IMR-90 (cell line): ENCODE results near the gene UNC13A. TPM values are rescaled to one million over a fixed set of nuclear protein-coding genes. Genes with fewer than 3 reads are reported as not detected.

Experiments
- ATAC-seq: fragments of 200-7000 bp; cut with Tn5 transposase; 2 replicates; pipeline ENCODE4 v1.9.1; 2020; ENCODE audit warnings: low read depth, mild to moderate bottlenecking, moderate library complexity
- BruUV-seq: library from RNA; stranded (reverse); fragments of 400-500 nt; replicated peaks from 2 replicates; lab custom pipeline; 2021; lab: Mats Ljungman, UMichigan
- CTCF ChIA-PET: fragments of 300-600 bp; formaldehyde crosslinking; extraction: SDS; loops from one replicate; lab custom pipeline; 2021; ENCODE audit warnings: antibody characterized with exemption; lab: Yijun Ruan, JAX
- POLR2A ChIA-PET: fragments of 300-600 bp; sonication (Branson Sonifier 250); formaldehyde crosslinking; loops from one replicate; lab custom pipeline; 2022; ENCODE audit warnings: antibody characterized with exemption; ENCODE audit not compliant: unreplicated experiment; lab: Charles Lee
- DNase-seq: peaks from one replicate; pipeline ENCODE4 v3.0.0; 2013
- H2AFZ ChIP-seq: replicated peaks from 2 replicates; pipeline ENCODE3; 2013; ENCODE audit warnings: low read length, mild to moderate bottlenecking; ENCODE audit not compliant: poor library complexity
- H2AK5ac ChIP-seq: 2 replicates; pipeline ENCODE4 v1.6.1; 2013; ENCODE audit warnings: low read depth, low read length, inconsistent platforms
- H2AK9ac ChIP-seq: replicated peaks from 2 replicates; pipeline ENCODE3; 2013; ENCODE audit warnings: mild to moderate bottlenecking, low read depth, low read length, moderate library complexity; ENCODE audit not compliant: poor library complexity
- H2BK120ac ChIP-seq: 2 replicates; pipeline ENCODE4 v1.6.1; 2013; ENCODE audit warnings: low read depth, low read length, inconsistent platforms
- H2BK15ac ChIP-seq: 3 replicates; pipeline ENCODE4 v1.6.1; 2013; ENCODE audit warnings: low read depth, low read length, inconsistent platforms
- H2BK20ac ChIP-seq: 2 replicates; pipeline ENCODE4 v1.6.1; 2013; ENCODE audit warnings: low read depth, mild to moderate bottlenecking, inconsistent platforms, low read length, moderate library complexity
- H2BK5ac ChIP-seq: 2 replicates; pipeline ENCODE4 v1.6.1; 2013; ENCODE audit warnings: mild to moderate bottlenecking, low read depth, low read length, inconsistent platforms; ENCODE audit not compliant: poor library complexity, severe bottlenecking
- H3K14ac ChIP-seq: replicated peaks from 2 replicates; pipeline ENCODE4 v1.6.1; 2013; ENCODE audit warnings: low read depth, low read length, inconsistent platforms
- H3K18ac ChIP-seq: 2 replicates; pipeline ENCODE4 v1.6.1; 2013; ENCODE audit warnings: low read depth, low read length, control low read depth
- H3K23ac ChIP-seq: 2 replicates; pipeline ENCODE4 v1.6.1; 2013; ENCODE audit warnings: low read depth, low read length, inconsistent platforms
- H3K27ac ChIP-seq: 2 replicates; pipeline ENCODE4 v1.5.1; 2013; ENCODE audit warnings: mild to moderate bottlenecking, control low read depth, low read length; ENCODE audit not compliant: insufficient read depth
- H3K27me3 ChIP-seq: 2 replicates; pipeline ENCODE4 v1.6.1; 2013; ENCODE audit warnings: low read length; ENCODE audit not compliant: control insufficient read depth, insufficient read depth
- H3K36me3 ChIP-seq: 2 replicates; pipeline ENCODE4 v1.6.1; 2013; ENCODE audit warnings: low read length, mixed read lengths; ENCODE audit not compliant: control insufficient read depth, insufficient read depth
- H3K4ac ChIP-seq: 2 replicates; pipeline ENCODE4 v1.6.1; 2013; ENCODE audit warnings: low read depth, low read length, inconsistent platforms
- H3K4me1 ChIP-seq: 2 replicates; pipeline ENCODE4 v1.6.1; 2013; ENCODE audit warnings: low read length, mixed read lengths; ENCODE audit not compliant: control insufficient read depth, insufficient read depth
- H3K4me2 ChIP-seq: 2 replicates; pipeline ENCODE4 v1.6.1; 2013; ENCODE audit warnings: low read depth, mild to moderate bottlenecking, control low read depth, low read length, moderate library complexity
- H3K4me3 ChIP-seq: 2 replicates; pipeline ENCODE4 v1.5.1; 2013; ENCODE audit warnings: low read depth, mild to moderate bottlenecking, control low read depth, low read length, moderate library complexity; ENCODE audit not compliant: insufficient read depth
- H3K56ac ChIP-seq: 2 replicates; pipeline ENCODE4 v1.6.1; 2013; ENCODE audit warnings: low read length, inconsistent platforms; ENCODE audit not compliant: insufficient read depth; ENCODE audit errors: extremely low read depth
- H3K79me1 ChIP-seq, 2 experiments: 2 replicates each; pipeline ENCODE4 v1.6.1; 2013; ENCODE audit warnings: low read length in 2 of 2, inconsistent platforms in 1 of 2, low read depth in 1 of 2
- H3K9ac ChIP-seq: 2 replicates; pipeline ENCODE4 v1.6.1; 2013; ENCODE audit warnings: low read depth, low read length, control low read depth
- H3K9me1 ChIP-seq: 2 replicates; pipeline ENCODE4 v1.6.1; 2013; ENCODE audit warnings: low read length, inconsistent platforms; ENCODE audit not compliant: insufficient read depth
- H3K9me3 ChIP-seq: 2 replicates; pipeline ENCODE4 v1.6.1; 2013; ENCODE audit warnings: low read length; ENCODE audit not compliant: control insufficient read depth, insufficient read depth
- H4K20me1 ChIP-seq: 2 replicates; pipeline ENCODE4 v1.6.1; 2013; ENCODE audit warnings: low read length, inconsistent platforms; ENCODE audit not compliant: insufficient read depth
- H4K5ac ChIP-seq: 2 replicates; pipeline ENCODE4 v1.6.1; 2013; ENCODE audit warnings: mild to moderate bottlenecking, low read depth, low read length, control low read depth
- H4K8ac ChIP-seq, 2 experiments: 2 replicates each; pipeline ENCODE4 v1.6.1; 2013; ENCODE audit warnings: low read depth in 2 of 2, low read length in 2 of 2, control low read depth in 1 of 2, inconsistent platforms in 1 of 2
- H4K91ac ChIP-seq: 2 replicates; pipeline ENCODE4 v1.6.1; 2013; ENCODE audit warnings: low read depth, low read length, inconsistent platforms; ENCODE audit not compliant: insufficient read depth
- BHLHE40 ChIP-seq: fragments of 150-350 bp; IDR thresholded peaks from 2 replicates; pipeline ENCODE4 v1.6.1; 2016; ENCODE audit warnings: mild to moderate bottlenecking, low read depth, low read length
- CHD1 ChIP-seq: IDR thresholded peaks from 2 replicates; pipeline ENCODE4 v1.6.1; 2012; ENCODE audit warnings: low read depth, low read length, improper control_type of control experiment
- FOS ChIP-seq: fragments of 150-350 bp; IDR thresholded peaks from 2 replicates; pipeline ENCODE4 v1.6.1; 2016; ENCODE audit warnings: low read depth, low read length
- MAZ ChIP-seq: IDR thresholded peaks from 2 replicates; pipeline ENCODE4 v1.6.1; 2012; ENCODE audit warnings: low read depth, mild to moderate bottlenecking, low read length, improper control_type of control experiment, moderate library complexity, borderline replicate concordance
- MXI1 ChIP-seq: IDR thresholded peaks from 2 replicates; pipeline ENCODE4 v1.6.1; 2012; ENCODE audit warnings: low read depth, mild to moderate bottlenecking, low read length, moderate library complexity, borderline replicate concordance
- RAD21 ChIP-seq: IDR thresholded peaks from 2 replicates; pipeline ENCODE4 v1.6.1; 2012; ENCODE audit warnings: low read length, improper control_type of control experiment
- RCOR1 ChIP-seq: IDR thresholded peaks from 2 replicates; pipeline ENCODE4 v1.6.1; 2012; ENCODE audit warnings: mild to moderate bottlenecking, low read length, improper control_type of control experiment; ENCODE audit not compliant: insufficient replicate concordance
- RFX5 ChIP-seq: IDR thresholded peaks from 2 replicates; pipeline ENCODE4 v1.8.0; 2012; ENCODE audit warnings: low read depth, mild to moderate bottlenecking, low read length, moderate library complexity
- WGBS, 2 experiments: methylation state at CpG; one replicate each; pipeline versions ENCODE4 v1.1.5 to v1.1.7; 2013; ENCODE audit warnings: missing lambda C conversion rate in 2 of 2; ENCODE audit not compliant: insufficient read length in 1 of 2; ENCODE audit errors: extremely low coverage in 2 of 2; 5-methylcytosine and 5-hydroxymethylcytosine counted together
- dilution Hi-C: fragments of 300-500 bp; cut with HindIII; formaldehyde crosslinking; loops from one replicate; pipeline ENCODE4 v1.14.3; 2018; ENCODE audit warnings: low sequenced_read_pairs; ENCODE audit not compliant: unreplicated experiment
- in situ Hi-C: fragments of 300-500 bp; cut with MboI; formaldehyde crosslinking; loops from 3 replicates; pipeline ENCODE4 v1.14.3; 2019; ENCODE audit warnings: low sequenced_read_pairs, inconsistent platforms, mixed read lengths
- intact Hi-C: fragments of 100-400 bp; cut with micrococcal nuclease; formaldehyde crosslinking; loops from 2 replicates; pipeline ENCODE4 v1.10.0; 2022
- polyA plus RNA-seq, 3 experiments: library from polyadenylated mRNA; depleted of rRNA; stranded (reverse); fragments of >200 nt; gene quantifications; 2 replicates each; pipeline ENCODE4 v1.2.3, GENCODE V29; 2012; ENCODE audit warnings: low replicate concordance in 1 of 3
- total RNA-seq: library from RNA; depleted of rRNA; stranded (reverse); fragments of >200 nt; gene quantifications from 2 replicates; pipeline ENCODE4 v1.2.3, GENCODE V29; 2012
- TF ChIP-seq, protein P1 (sequence below): fragments of 150-350 bp; IDR thresholded peaks from 2 replicates; pipeline ENCODE4 v1.6.1; 2017; ENCODE audit warnings: mild to moderate bottlenecking, antibody characterized with exemption, low read length, low read depth
- TF ChIP-seq, protein P2 (sequence below): fragments of 150-350 bp; IDR thresholded peaks from 2 replicates; pipeline ENCODE4 v1.6.1; 2016; ENCODE audit warnings: low read depth, mild to moderate bottlenecking, low read length, moderate library complexity, borderline replicate concordance
- TF ChIP-seq, protein P3 (sequence below): conservative IDR thresholded peaks from 2 replicates; pipeline ENCODE4 v1.5.1; 2012; ENCODE audit warnings: mild to moderate bottlenecking, low read depth, low read length, improper control_type of control experiment

Gene UNC13A
- total and polyA plus RNA-seq, 2 of the 4 experiments (the other 2 are of a cell fraction): 0.18 to 0.22 TPM

DNA sequence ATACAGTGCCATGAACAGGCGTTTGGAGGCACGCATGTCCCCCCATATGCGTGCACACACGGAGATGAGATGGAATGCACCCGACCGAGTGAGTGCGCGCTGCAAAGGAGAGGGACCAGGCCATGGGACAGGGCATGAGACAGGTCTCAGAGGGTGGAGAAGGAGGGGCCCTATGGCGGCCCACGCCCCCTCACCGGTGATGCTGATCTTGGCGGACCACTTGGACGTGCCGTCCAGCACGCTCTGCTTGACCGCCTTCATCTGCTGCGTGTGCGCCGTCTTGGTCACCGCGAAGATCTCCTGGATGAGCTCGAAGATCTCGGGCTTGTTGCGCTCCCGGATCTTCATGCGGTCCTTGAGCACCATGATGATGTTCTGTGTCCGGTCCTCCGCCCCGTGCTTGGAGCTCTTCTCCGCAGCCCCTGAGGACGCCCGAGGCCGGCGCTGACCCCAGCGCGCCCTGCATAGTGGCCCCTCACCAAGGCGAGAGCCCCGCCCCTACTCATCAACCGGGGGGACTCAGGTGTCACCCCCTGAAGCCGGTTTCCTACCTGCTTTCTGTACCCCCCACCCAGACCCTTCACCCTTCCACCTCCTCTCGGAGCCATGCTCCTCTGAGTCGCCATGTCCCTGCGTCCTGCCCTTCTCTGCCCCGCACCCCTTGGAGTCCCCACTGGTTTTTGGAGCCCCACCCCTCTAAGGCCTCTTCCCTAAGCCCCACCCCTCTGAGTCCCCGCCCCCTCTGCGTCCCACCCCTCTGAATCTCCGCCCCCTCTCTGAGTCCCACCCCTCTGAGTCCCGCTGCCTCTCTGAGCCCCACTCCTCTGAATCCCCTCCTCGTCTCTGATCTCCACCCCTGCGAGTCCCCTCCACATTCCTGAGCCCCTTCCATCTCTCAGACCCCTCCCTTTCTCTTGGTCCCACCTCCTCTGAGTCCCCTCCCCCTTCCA is 40.8 kb downstream of the UNC13A start:
- no peak overlapping the region for H3K9ac ChIP-seq
- CTCF ChIA-PET: no interaction called here
- TF ChIP-seq MAZ (no peak), RAD21 (no peak), RFX5 (no peak), CHD1 (no peak), FOS (no peak), MXI1 (no peak), BHLHE40 (no peak), RCOR1 (no peak)
- TF ChIP-seq, protein P1, sequence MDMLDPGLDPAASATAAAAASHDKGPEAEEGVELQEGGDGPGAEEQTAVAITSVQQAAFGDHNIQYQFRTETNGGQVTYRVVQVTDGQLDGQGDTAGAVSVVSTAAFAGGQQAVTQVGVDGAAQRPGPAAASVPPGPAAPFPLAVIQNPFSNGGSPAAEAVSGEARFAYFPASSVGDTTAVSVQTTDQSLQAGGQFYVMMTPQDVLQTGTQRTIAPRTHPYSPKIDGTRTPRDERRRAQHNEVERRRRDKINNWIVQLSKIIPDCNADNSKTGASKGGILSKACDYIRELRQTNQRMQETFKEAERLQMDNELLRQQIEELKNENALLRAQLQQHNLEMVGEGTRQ: no peak
- TF ChIP-seq, protein P2, sequence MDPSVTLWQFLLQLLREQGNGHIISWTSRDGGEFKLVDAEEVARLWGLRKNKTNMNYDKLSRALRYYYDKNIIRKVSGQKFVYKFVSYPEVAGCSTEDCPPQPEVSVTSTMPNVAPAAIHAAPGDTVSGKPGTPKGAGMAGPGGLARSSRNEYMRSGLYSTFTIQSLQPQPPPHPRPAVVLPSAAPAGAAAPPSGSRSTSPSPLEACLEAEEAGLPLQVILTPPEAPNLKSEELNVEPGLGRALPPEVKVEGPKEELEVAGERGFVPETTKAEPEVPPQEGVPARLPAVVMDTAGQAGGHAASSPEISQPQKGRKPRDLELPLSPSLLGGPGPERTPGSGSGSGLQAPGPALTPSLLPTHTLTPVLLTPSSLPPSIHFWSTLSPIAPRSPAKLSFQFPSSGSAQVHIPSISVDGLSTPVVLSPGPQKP: no peak
- TF ChIP-seq, protein P3, sequence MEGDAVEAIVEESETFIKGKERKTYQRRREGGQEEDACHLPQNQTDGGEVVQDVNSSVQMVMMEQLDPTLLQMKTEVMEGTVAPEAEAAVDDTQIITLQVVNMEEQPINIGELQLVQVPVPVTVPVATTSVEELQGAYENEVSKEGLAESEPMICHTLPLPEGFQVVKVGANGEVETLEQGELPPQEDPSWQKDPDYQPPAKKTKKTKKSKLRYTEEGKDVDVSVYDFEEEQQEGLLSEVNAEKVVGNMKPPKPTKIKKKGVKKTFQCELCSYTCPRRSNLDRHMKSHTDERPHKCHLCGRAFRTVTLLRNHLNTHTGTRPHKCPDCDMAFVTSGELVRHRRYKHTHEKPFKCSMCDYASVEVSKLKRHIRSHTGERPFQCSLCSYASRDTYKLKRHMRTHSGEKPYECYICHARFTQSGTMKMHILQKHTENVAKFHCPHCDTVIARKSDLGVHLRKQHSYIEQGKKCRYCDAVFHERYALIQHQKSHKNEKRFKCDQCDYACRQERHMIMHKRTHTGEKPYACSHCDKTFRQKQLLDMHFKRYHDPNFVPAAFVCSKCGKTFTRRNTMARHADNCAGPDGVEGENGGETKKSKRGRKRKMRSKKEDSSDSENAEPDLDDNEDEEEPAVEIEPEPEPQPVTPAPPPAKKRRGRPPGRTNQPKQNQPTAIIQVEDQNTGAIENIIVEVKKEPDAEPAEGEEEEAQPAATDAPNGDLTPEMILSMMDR: no peak
- no peak overlapping the region for H4K91ac ChIP-seq
- no peak overlapping the region for H2AK9ac ChIP-seq
- ATAC-seq: no peak
- no peak overlapping the region for H3K23ac ChIP-seq
- H3K18ac ChIP-seq: no peak overlapping the region
- no peaks in the 10 kb centered on the region for H3K4me1 ChIP-seq
- H3K4me3 ChIP-seq: no peak overlapping the region
- no peak overlapping the region for H3K27ac ChIP-seq
- no peak overlapping the region for H2AFZ ChIP-seq
- BruUV-seq: no TSS peak
- no peak overlapping the region for H3K56ac ChIP-seq
- no peaks in the 10 kb centered on the region for H3K9me3 ChIP-seq
- H2BK5ac ChIP-seq: no peak overlapping the region
- no peak overlapping the region for H3K14ac ChIP-seq
- H3K36me3 ChIP-seq: no peaks in the 10 kb centered on the region
- peaks cover 3% of the 10 kb centered on the region for H3K27me3 ChIP-seq
- in situ Hi-C loops: no loop called here
- no peak overlapping the region for H2BK20ac ChIP-seq
- no peaks in the 10 kb centered on the region for H3K79me1 ChIP-seq
- H3K4ac ChIP-seq: no peak overlapping the region
- H2BK15ac ChIP-seq: no peak overlapping the region
- 88% methylated on average over 27 of the region's 50 CpGs; no CpG with 5 or more reads in 1 of the 2 experiments for WGBS, 2 experiments
- POLR2A ChIA-PET: no interaction called here
- dilution Hi-C loops: no loop called here
- no peak overlapping the region for H4K5ac ChIP-seq
- no peak overlapping the region for H2BK120ac ChIP-seq
- H4K20me1 ChIP-seq: no peaks in the 10 kb centered on the region
- intact Hi-C loops: no loop called here
- no peak overlapping the region for H4K8ac ChIP-seq
- DNase-seq: no peak
- H2AK5ac ChIP-seq: no peak overlapping the region
- no peaks in the 10 kb centered on the region for H3K9me1 ChIP-seq
- H3K4me2 ChIP-seq: no peak overlapping the region
